Coronary artery (tissue), 2 donors: Measurements from ENCODE around the gene DIABLO.

Experiments used
- DNase-seq: peaks from one replicate; pipeline ENCODE4 v3.0.0-alpha.2; 2017; ENCODE audit warnings: low spot score
- H3K27ac ChIP-seq, 2 donors: fragments of 200-600 bp; sonication (generic); one replicate each; pipeline ENCODE4 v1.5.1; 2016 to 2019
- H3K4me3 ChIP-seq: fragments of 200-600 bp; sonication (generic); 2 replicates; pipeline ENCODE4 v1.5.1; 2016; ENCODE audit warnings: mild to moderate bottlenecking, moderate library complexity
- CTCF ChIP-seq: fragments of 200-600 bp; sonication (generic); IDR thresholded peaks from one replicate; pipeline ENCODE4 v1.5.1; 2019; ENCODE audit warnings: antibody characterized with exemption

DIABLO gene

DNA sequence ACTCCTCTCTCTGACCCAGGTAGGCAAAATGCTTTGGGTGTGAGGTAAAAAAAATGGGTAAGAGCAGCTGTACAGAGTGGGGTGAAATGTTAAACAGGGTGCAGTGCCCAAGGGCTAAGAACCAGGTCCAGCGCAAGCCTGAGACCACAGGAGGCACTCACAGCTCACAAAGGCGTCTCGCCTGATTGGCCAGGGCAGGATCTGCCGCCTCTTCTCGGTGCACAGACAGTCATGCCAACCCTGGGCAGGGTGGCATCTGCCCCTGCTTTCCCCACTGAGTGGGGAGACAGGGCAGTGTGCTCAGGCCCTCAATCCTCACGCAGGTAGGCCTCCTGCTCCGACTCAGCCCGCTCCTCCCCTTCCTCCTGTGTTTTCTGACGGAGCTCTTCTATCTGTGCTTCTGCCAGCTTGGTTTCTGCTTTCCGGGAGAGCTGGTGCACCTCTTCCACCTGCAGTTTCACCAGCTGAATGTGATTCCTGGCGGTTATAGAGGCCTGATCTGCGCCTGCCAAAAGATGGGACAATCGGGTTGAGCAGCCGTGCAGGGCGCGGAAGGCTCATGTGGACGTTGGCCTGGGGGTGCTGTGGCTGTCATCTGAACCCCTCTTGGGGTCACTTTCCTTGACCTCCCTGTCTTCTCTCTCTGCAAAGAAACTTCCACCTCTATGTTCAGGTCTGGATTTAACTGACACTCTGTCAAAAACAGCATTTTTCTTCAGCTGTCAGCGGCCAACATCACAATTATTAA, 17.6 kb downstream of the DIABLO start:
- Histone ChIP-seq H3K4me3 (no peak overlapping the region), H3K27ac (no peak overlapping the region)
- DNase-seq, result no peak
- TF ChIP-seq CTCF, result no peak

GRCh38 chr12:122207391-122207790, 18.5 kb downstream of the DIABLO start:
- Histone ChIP-seq H3K4me3 (no peak overlapping the region), H3K27ac (no peak overlapping the region)
- DNase-seq, result no peak
- no peak for TF ChIP-seq CTCF

DNA sequence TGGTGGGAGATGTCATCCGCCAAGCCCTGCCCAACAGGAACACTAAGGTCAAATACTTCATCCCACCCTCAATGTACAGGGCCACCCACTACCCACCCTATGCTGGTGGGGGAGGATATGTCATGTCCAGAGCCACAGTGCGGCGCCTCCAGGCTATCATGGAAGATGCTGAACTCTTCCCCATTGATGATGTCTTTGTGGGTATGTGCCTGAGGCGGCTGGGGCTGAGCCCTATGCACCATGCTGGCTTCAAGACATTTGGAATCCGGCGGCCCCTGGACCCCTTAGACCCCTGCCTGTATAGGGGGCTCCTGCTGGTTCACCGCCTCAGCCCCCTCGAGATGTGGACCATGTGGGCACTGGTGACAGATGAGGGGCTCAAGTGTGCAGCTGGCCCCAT, 18.9 kb downstream of the DIABLO start:
- no peak for DNase-seq
- no peak for TF ChIP-seq CTCF
- H3K4me3 ChIP-seq, result no peak overlapping the region
- H3K27ac ChIP-seq, result no peak overlapping the region

GRCh38 chr12:122206111-122206881, 19.6 kb downstream of the DIABLO start:
- Histone ChIP-seq H3K27ac (no peak overlapping the region), H3K4me3 (no peak overlapping the region)
- no peak for DNase-seq
- no peak for TF ChIP-seq CTCF

DNA sequence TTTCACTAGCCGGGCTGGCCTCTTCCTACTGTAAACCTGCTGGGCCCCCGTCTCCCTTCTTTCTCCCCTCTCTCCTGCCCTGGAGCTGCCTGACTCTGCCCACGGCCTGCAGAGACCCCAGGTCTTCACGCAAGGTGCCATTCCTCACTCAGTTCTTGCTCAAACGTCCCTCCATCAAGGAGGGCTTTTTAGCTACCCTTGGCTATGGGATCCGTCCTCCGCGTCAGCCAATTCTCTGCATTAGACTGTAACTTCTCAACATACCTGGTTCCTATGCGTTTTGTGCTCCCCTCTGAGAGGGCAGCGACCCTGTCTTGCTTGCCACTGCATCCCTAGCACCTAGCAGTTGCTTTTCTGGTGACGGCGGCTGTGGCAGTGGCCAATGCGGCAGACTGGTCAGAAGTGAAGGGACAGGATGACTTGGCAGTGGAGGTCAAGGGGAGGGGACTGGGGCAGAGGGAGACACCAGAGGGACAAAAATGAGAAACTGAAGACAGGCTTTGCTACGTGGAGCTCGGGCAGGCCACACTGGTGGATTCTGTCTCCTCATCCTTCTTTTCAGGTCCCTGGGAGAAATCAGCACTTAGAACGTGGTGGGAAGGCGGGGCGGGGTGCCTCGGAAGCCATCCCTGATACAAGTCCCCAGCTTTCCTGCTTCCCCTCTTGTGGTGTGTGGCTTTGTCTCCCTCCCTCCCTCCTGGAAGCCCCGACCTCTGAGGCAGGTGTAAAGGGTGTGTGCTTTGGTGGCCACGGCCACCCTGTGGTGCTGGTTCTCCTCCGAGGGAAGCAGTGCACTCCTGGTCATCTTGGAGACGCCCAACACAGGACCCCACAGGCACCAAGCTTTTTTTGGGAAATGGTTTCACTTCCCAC, 20.6 kb downstream of the DIABLO start:
- H3K27ac ChIP-seq, result no peak overlapping the region
- H3K4me3 ChIP-seq, result no peak overlapping the region
- no peak for TF ChIP-seq CTCF
- no peak for DNase-seq

- TF ChIP-seq CTCF, result no peak
- Histone ChIP-seq H3K4me3 (peak overlapping the region; percentile 84), H3K27ac (no peak overlapping the region)
- no peak for DNase-seq
These were observed 21.4 kb downstream of the DIABLO start for GRCh38 chr12:122204167-122205052.
